ENCODE results near the gene DAZAP2.

Gene DAZAP2

GRCh38 chr12:51269174-51270066 is 30.8 kb downstream of the DAZAP2 start:
- Histone ChIP-seq H3F3A (ENCODE audit: insufficient read depth, low read length) (no peaks in the 10 kb centered on the region), H3K4me1 (ENCODE audit: low read length) (peaks cover 5% of the 10 kb centered on the region), H3K27me3 (replicated peaks; ENCODE audit: insufficient read depth, low read length) (peaks cover 15% of the 10 kb centered on the region; the same call in 1 of the 2 replicates), H3K27ac (ENCODE audit: low read length) (no peak overlapping the region), H4K20me1 (ENCODE audit: insufficient read depth, low read length) (no peaks in the 10 kb centered on the region), H3K4me2 (ENCODE audit: low read depth, low read length) (peak overlapping the region; percentile 37; the same call in 1 of the 2 replicates), H3K36me3 (replicated peaks; ENCODE audit: insufficient read depth, low read length) (no peaks in the 10 kb centered on the region), H3K9me3 (replicated peaks; ENCODE audit: insufficient read depth, low read length) (no peaks in the 10 kb centered on the region), H3K9ac (ENCODE audit: low read length) (no peak overlapping the region), H2AFZ (ENCODE audit: low read length) (no peak overlapping the region), H3K4me3 (ENCODE audit: low read length) (peak overlapping the region; percentile 60; the same call in 1 of the 2 replicates), H3K9me2 (replicated peaks; ENCODE audit: insufficient read depth, low read length) (no peaks in the 10 kb centered on the region), H3K79me2 (ENCODE audit: low read length) (no peaks in the 10 kb centered on the region)
- DNase-seq: peak; percentile 25
- TF ChIP-seq EZH2phosphoT487 (IDR thresholded peaks at IDR 0.05; ENCODE audit: low read length) (no peak), CTCF (IDR thresholded peaks at IDR 0.05; ENCODE audit: low read length) (peak; percentile 39)

GRCh38 chr12:51270067-51270950 is 31.7 kb downstream of the DAZAP2 start, which contains the start of gene SMAGP:
TSS of gene SMAGP (minus strand) at chr12:51270415. CDS start at chr12:51269278, 1,137 bp downstream.
- H3K27ac ChIP-seq (ENCODE audit: low read length): no peak within 1 kb of the TSS
- peak within 1 kb of the TSS; percentile 75 for H2AFZ ChIP-seq (ENCODE audit: low read length)
- DNase-seq: peak; percentile 69

More at GRCh38 chr12:51270067-51270950, 31.7 kb downstream of the DAZAP2 start, which contains the start of gene SMAGP:
- Histone ChIP-seq H3K4me3 (ENCODE audit: low read length) (peak within 1 kb of the TSS; percentile 60), H3K9ac (ENCODE audit: low read length) (peak within 1 kb of the TSS; percentile 7; the same call in 1 of the 2 replicates), H3K4me1 (ENCODE audit: low read length) (peaks cover 3% of the 10 kb centered on the region), H3F3A (ENCODE audit: insufficient read depth, low read length) (no peaks in the 10 kb centered on the region), H3K4me2 (ENCODE audit: low read depth, low read length) (peak within 1 kb of the TSS; percentile 71), H3K9me2 (replicated peaks; ENCODE audit: insufficient read depth, low read length) (no peaks in the 10 kb centered on the region), H3K79me2 (ENCODE audit: low read length) (no peaks in the 10 kb centered on the region), H3K9me3 (replicated peaks; ENCODE audit: insufficient read depth, low read length) (no peaks in the 10 kb centered on the region), H3K27me3 (replicated peaks; ENCODE audit: insufficient read depth, low read length) (peaks cover 15% of the 10 kb centered on the region; the same call in 1 of the 2 replicates), H4K20me1 (ENCODE audit: insufficient read depth, low read length) (no peaks in the 10 kb centered on the region), H3K36me3 (replicated peaks; ENCODE audit: insufficient read depth, low read length) (no peaks in the 10 kb centered on the region)
- TF ChIP-seq CTCF (IDR thresholded peaks at IDR 0.05; ENCODE audit: low read length) (0 out of 2 replicates have a peak, but pooled peaks have one; percentile 5), EZH2 (optimal IDR thresholded peaks at IDR 0.05; ENCODE audit: low read depth, low read length) (no peak)
